HFF-Myc (cell line): ENCODE data around the gene VILL.

Experiments
- DNase-seq: peaks from one replicate; pipeline ENCODE4 v3.0.0-alpha.2; 2011; ENCODE audit warnings: low read depth; ENCODE audit errors: extremely low read depth
- H3K4me3 ChIP-seq: replicated peaks from 2 replicates; pipeline ENCODE4 v1.5.1; 2011; ENCODE audit warnings: low read depth, mild to moderate bottlenecking, control low read depth, low read length
- CTCF ChIP-seq: IDR thresholded peaks from 2 replicates; pipeline ENCODE4 v1.5.1; 2012; ENCODE audit warnings: mild to moderate bottlenecking, low read depth, low read length, control low read depth; ENCODE audit errors: missing control alignments

VILL gene

GRCh38 chr3:38007754-38008090 lies 17.1 kb downstream of the VILL start:
- no peak overlapping the region for H3K4me3 ChIP-seq
- DNase-seq = no peak
- TF ChIP-seq CTCF = no peak

GRCh38 chr3:38008191-38008701 lies 17.7 kb downstream of the VILL start:
- DNase-seq = no peak
- no peak overlapping the region for H3K4me3 ChIP-seq
- TF ChIP-seq CTCF = no peak

GRCh38 chr3:38008971-38009580 lies 18.5 kb downstream of the VILL start:
- TF ChIP-seq CTCF = no peak
- DNase-seq = no peak
- H3K4me3 ChIP-seq = no peak overlapping the region

GRCh38 chr3:38009807-38010591 lies 19.4 kb downstream of the VILL start:
- DNase-seq = no peak
- no peak overlapping the region for H3K4me3 ChIP-seq
- TF ChIP-seq CTCF = no peak

- DNase-seq = no peak
- TF ChIP-seq CTCF = no peak
Measured at GRCh38 chr3:38011111-38011510, 20.5 kb downstream of the VILL start.

GRCh38 chr3:38015485-38015884 lies 24.9 kb downstream of the VILL start:
- no peak for DNase-seq
- TF ChIP-seq CTCF = no peak
- no peak overlapping the region for H3K4me3 ChIP-seq

More at GRCh38 chr3:38011111-38011510, 20.5 kb downstream of the VILL start:
- H3K4me3 ChIP-seq = no peak overlapping the region
